Measurements from ENCODE around the gene KMT5B. TPM values are rescaled to one million over a fixed set of nuclear protein-coding genes. Genes with fewer than 3 reads are reported as not detected.
A peak's percentile ranks its signal among the peaks of the same experiment; 100 is the strongest.

The KMT5B gene
- total RNA-seq, 1 donor from 2014 or later, result 46.8 TPM

DNA sequence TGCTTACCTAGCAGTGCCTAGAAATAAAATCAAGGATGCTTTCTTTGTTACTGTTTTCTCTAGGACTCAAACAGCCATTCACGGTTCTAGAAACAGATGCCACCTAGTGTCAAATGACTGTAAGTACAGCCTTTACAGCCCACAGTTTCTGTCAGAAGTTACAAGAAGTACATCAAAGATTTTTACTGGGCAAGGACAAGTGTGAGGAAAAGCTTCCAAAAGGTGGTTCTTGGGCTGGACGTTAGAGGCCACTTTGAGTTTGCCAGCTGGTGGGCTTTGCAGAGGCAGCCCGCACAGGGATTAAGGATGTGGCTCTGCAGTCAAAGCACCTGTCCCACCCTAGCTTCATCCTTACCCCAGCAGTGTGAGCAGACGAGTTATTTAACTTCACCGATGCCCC, 6.9 kb downstream of the KMT5B start:
- Mint-ChIP-seq H3K4me1 (ENCODE audit: unreplicated experiment) (peaks cover 26% of the 10 kb centered on the region), H3K27ac (ENCODE audit: unreplicated experiment) (no peak overlapping the region), H3K36me3 (ENCODE audit: low read depth, unreplicated experiment) (no peaks in the 10 kb centered on the region), H3K4me3 (ENCODE audit: unreplicated experiment) (no peak overlapping the region), H3K9me3 (ENCODE audit: unreplicated experiment) (no peaks in the 10 kb centered on the region), H3K27me3 (ENCODE audit: unreplicated experiment) (peaks cover 2% of the 10 kb centered on the region)
- peak; percentile 89 for TF ChIP-seq CTCF (IDR thresholded peaks at IDR 0.05; ENCODE audit: unreplicated experiment)
- peak; percentile 17 for DNase-seq (ENCODE audit: low spot score)

- no peaks in the 10 kb centered on the region for H3K36me3 Mint-ChIP-seq (ENCODE audit: low read depth, unreplicated experiment)
- no peak overlapping the region for H3K4me3 Mint-ChIP-seq (ENCODE audit: unreplicated experiment)
- no peak overlapping the region for H3K27ac Mint-ChIP-seq (ENCODE audit: unreplicated experiment)
- no peak for TF ChIP-seq CTCF (IDR thresholded peaks at IDR 0.05; ENCODE audit: unreplicated experiment)
- no peak for DNase-seq (ENCODE audit: low spot score)
- H3K9me3 Mint-ChIP-seq (ENCODE audit: unreplicated experiment), result no peaks in the 10 kb centered on the region
- peaks cover 30% of the 10 kb centered on the region for H3K4me1 Mint-ChIP-seq (ENCODE audit: unreplicated experiment)
- peaks cover 2% of the 10 kb centered on the region for H3K27me3 Mint-ChIP-seq (ENCODE audit: unreplicated experiment)
These were observed 8.7 kb downstream of the KMT5B start for GRCh38 chr11:68204402-68204801.

- Mint-ChIP-seq H3K27ac (ENCODE audit: unreplicated experiment) (no peak overlapping the region), H3K36me3 (ENCODE audit: low read depth, unreplicated experiment) (no peaks in the 10 kb centered on the region), H3K27me3 (ENCODE audit: unreplicated experiment) (peaks cover 4% of the 10 kb centered on the region), H3K4me3 (ENCODE audit: unreplicated experiment) (no peak overlapping the region), H3K4me1 (ENCODE audit: unreplicated experiment) (peaks cover 20% of the 10 kb centered on the region), H3K9me3 (ENCODE audit: unreplicated experiment) (no peaks in the 10 kb centered on the region)
- no peak for TF ChIP-seq CTCF (IDR thresholded peaks at IDR 0.05; ENCODE audit: unreplicated experiment)
- DNase-seq (ENCODE audit: low spot score), result no peak
These were observed 10.9 kb downstream of the KMT5B start for GRCh38 chr11:68202165-68202564.

GRCh38 chr11:68201492-68201891, 11.6 kb downstream of the KMT5B start:
- Mint-ChIP-seq H3K9me3 (ENCODE audit: unreplicated experiment) (no peaks in the 10 kb centered on the region), H3K36me3 (ENCODE audit: low read depth, unreplicated experiment) (no peaks in the 10 kb centered on the region), H3K4me3 (ENCODE audit: unreplicated experiment) (no peak overlapping the region), H3K27ac (ENCODE audit: unreplicated experiment) (no peak overlapping the region), H3K27me3 (ENCODE audit: unreplicated experiment) (peaks cover 4% of the 10 kb centered on the region), H3K4me1 (ENCODE audit: unreplicated experiment) (peaks cover 18% of the 10 kb centered on the region)
- DNase-seq (ENCODE audit: low spot score), result no peak
- TF ChIP-seq CTCF (IDR thresholded peaks at IDR 0.05; ENCODE audit: unreplicated experiment), result no peak

DNA sequence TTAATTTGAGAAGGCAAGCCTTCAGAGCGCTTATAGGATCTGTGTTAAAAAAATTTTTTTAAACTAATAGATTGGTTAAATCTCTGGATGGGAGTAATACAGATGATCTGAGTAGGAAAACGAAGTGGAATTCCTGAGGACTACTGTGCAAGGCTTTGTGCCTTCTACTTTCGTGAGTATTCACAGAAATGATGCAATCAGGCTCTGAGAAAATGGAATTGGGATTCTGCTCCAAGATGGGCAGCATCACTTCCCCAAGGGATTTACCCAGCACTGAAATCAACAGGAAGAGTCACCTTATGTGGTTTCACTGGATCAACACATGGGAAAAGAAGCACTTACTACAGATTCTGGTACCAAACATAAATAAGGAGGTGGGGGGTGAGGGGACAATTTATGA, 12.5 kb downstream of the KMT5B start:
- DNase-seq (ENCODE audit: low spot score), result no peak
- Mint-ChIP-seq H3K36me3 (ENCODE audit: low read depth, unreplicated experiment) (no peaks in the 10 kb centered on the region), H3K27me3 (ENCODE audit: unreplicated experiment) (peaks cover 4% of the 10 kb centered on the region), H3K27ac (ENCODE audit: unreplicated experiment) (no peak overlapping the region), H3K4me3 (ENCODE audit: unreplicated experiment) (no peak overlapping the region), H3K4me1 (ENCODE audit: unreplicated experiment) (peaks cover 11% of the 10 kb centered on the region), H3K9me3 (ENCODE audit: unreplicated experiment) (no peaks in the 10 kb centered on the region)
- no peak for TF ChIP-seq CTCF (IDR thresholded peaks at IDR 0.05; ENCODE audit: unreplicated experiment)

All from endothelial cell (in vitro differentiated cells).